ENCODE measurements around the gene PLLP. TPM values are rescaled to one million over a fixed set of nuclear protein-coding genes. Genes with fewer than 3 reads are reported as not detected.

Gene PLLP
- total RNA-seq, 1 experiment from 2014 or later: 1.6 TPM

DNA sequence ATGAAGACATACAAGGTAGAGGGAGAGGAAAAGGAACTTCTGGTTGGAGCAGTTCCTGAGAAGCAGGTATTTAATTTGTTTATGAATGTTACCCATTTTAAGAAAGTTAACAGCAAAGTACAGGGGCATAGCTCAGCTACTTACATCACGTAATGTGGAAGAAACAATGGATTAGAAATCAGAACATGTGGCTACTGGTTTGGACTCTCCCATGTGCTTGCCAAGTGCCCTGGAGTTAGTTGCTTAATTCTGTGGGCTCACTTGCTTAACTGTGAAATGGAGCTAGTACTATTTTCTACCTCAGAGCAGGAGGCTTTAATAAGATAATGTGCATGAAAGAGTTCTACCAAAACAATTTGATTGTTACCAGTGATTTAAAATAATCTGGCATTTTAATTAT, 71.0 kb downstream of the PLLP start:
- no peak for DNase-seq
- Histone ChIP-seq H3K36me3 (replicated peaks; ENCODE audit: control insufficient read depth, insufficient read depth, low read length) (peaks cover 11% of the 10 kb centered on the region), H3K4me3 (ENCODE audit: insufficient read depth, low read depth, low read length) (no peak overlapping the region), H3K27me3 (ENCODE audit: control insufficient read depth, insufficient read depth, low read length) (no peaks in the 10 kb centered on the region)

- Histone ChIP-seq H3K4me3 (ENCODE audit: insufficient read depth, low read depth, low read length) (no peak overlapping the region), H3K36me3 (replicated peaks; ENCODE audit: control insufficient read depth, insufficient read depth, low read length) (peaks cover 21% of the 10 kb centered on the region), H3K27me3 (ENCODE audit: control insufficient read depth, insufficient read depth, low read length) (no peaks in the 10 kb centered on the region)
- no peak for DNase-seq
These were observed 74.7 kb downstream of the PLLP start for GRCh38 chr16:57209780-57210179.

DNA sequence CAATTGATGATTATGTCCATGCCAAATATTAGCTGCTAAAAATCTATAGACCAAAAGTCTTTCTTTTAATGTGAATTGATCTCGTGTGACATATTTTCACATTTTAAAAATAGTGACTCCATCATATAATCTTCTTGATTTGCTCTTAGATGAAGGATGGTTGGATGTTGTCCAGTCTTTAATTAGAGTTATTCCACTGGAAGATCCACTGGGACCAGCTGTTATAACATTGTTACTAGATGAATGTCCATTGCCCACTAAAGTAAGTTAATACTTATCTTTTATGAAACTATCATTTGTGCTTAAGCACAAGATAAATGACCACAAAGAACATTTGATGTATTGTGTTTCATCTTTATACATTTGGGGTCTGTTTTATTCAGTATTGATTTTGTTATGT, 75.5 kb downstream of the PLLP start:
- Histone ChIP-seq H3K27me3 (ENCODE audit: control insufficient read depth, insufficient read depth, low read length) (no peaks in the 10 kb centered on the region), H3K36me3 (replicated peaks; ENCODE audit: control insufficient read depth, insufficient read depth, low read length) (peaks cover 20% of the 10 kb centered on the region), H3K4me3 (ENCODE audit: insufficient read depth, low read depth, low read length) (no peak overlapping the region)
- no peak for DNase-seq

Other genes starting within 250 kb of the PLLP start
- gene CPNE2, start 192.1 kb downstream of the PLLP start, total RNA-seq (2014; rRNA removed; shearing (Covaris generic)): 19.4 and 21.1 TPM in 2 replicates
- 60.9 and 63.3 TPM in 2 replicates for gene PSME3IP1, start 98.6 kb downstream of the PLLP start, total RNA-seq (2014; rRNA removed; shearing (Covaris generic))
- 31.0 and 49.8 TPM in 2 replicates for gene RSPRY1, start 98.3 kb downstream of the PLLP start, total RNA-seq (2014; rRNA removed; shearing (Covaris generic))
- gene ARL2BP, start 39.4 kb downstream of the PLLP start, total RNA-seq (2014; rRNA removed; shearing (Covaris generic)): 27.7 and 28.3 TPM in 2 replicates
- not detected in 2 replicates for gene CCL22, start 74.1 kb upstream of the PLLP start, total RNA-seq (2014; rRNA removed; shearing (Covaris generic))
- gene CX3CL1, start 87.8 kb upstream of the PLLP start, total RNA-seq (2014; rRNA removed; shearing (Covaris generic)): 0.67 and 2.1 TPM in 2 replicates
- not detected in 2 replicates for gene CCL17, start 120.1 kb upstream of the PLLP start, total RNA-seq (2014; rRNA removed; shearing (Covaris generic))
- 114 and 134 TPM in 2 replicates for gene CIAPIN1, start 162.7 kb upstream of the PLLP start, total RNA-seq (2014; rRNA removed; shearing (Covaris generic))
- gene COQ9, start 162.8 kb upstream of the PLLP start, total RNA-seq (2014; rRNA removed; shearing (Covaris generic)): 43.3 and 59.6 TPM in 2 replicates
- 178 and 189 TPM in 2 replicates for gene POLR2C, start 178.0 kb upstream of the PLLP start, total RNA-seq (2014; rRNA removed; shearing (Covaris generic))
- gene DOK4, start 201.8 kb upstream of the PLLP start, total RNA-seq (2014; rRNA removed; shearing (Covaris generic)): 15.3 and 15.7 TPM in 2 replicates